MCF 10A (cell line): ENCODE measurements around the gene IL26. TPM values are rescaled to one million over a fixed set of nuclear protein-coding genes. Genes with fewer than 3 reads are reported as not detected.

Experiments used
- BruUV-seq: library from RNA; stranded (reverse); fragments of 400-500 nt; replicated peaks from 2 replicates; lab custom pipeline; 2021; lab: Mats Ljungman, UMichigan
- CTCF ChIA-PET: fragments of 300-600 bp; sonication (Branson Sonifier 250); formaldehyde crosslinking; extraction: SDS; loops from one replicate; lab custom pipeline; 2021; ENCODE audit warnings: antibody characterized with exemption, inconsistent platforms; lab: Yijun Ruan, JAX
- POLR2A ChIA-PET: fragments of 300-600, 350-650 bp; sonication (Branson Sonifier 250); formaldehyde crosslinking; extraction: SDS; loops from one replicate; lab custom pipeline; 2020; ENCODE audit warnings: antibody characterized with exemption, inconsistent platforms; lab: Yijun Ruan, JAX
- DNase-seq: peaks from one replicate; pipeline ENCODE4 v3.0.0-alpha.2; 2018; ENCODE audit not compliant: unreplicated experiment
- H3K27ac Mint-ChIP-seq: one replicate; pipeline ENCODE4 v1.8.0; 2022; ENCODE audit warnings: mild to moderate bottlenecking, low read depth, mixed read lengths; ENCODE audit not compliant: unreplicated experiment
- H3K27me3 Mint-ChIP-seq: one replicate; pipeline ENCODE4 v1.8.0; 2022; ENCODE audit warnings: mixed read lengths; ENCODE audit not compliant: insufficient read depth, unreplicated experiment
- H3K36me3 Mint-ChIP-seq: one replicate; pipeline ENCODE4 v1.8.0; 2022; ENCODE audit warnings: mild to moderate bottlenecking, moderate library complexity, mixed read lengths; ENCODE audit not compliant: insufficient read depth, unreplicated experiment
- H3K4me1 Mint-ChIP-seq: one replicate; pipeline ENCODE4 v1.8.0; 2022; ENCODE audit warnings: mixed read lengths; ENCODE audit not compliant: insufficient read depth, unreplicated experiment
- H3K4me3 Mint-ChIP-seq: one replicate; pipeline ENCODE4 v1.8.0; 2022; ENCODE audit warnings: mild to moderate bottlenecking, moderate library complexity, mixed read lengths; ENCODE audit not compliant: unreplicated experiment
- H3K9me3 Mint-ChIP-seq: one replicate; pipeline ENCODE4 v1.8.0; 2022; ENCODE audit warnings: mixed read lengths; ENCODE audit not compliant: unreplicated experiment
- intact Hi-C: fragments of 100-400 bp; cut with micrococcal nuclease; formaldehyde crosslinking; loops from 2 replicates; pipeline ENCODE4 v1.14.1; 2022
- total RNA-seq: library from RNA; stranded (reverse); gene quantifications from 2 replicates; pipeline ENCODE4 v1.2.3, GENCODE V29; 2022
- TF ChIP-seq, protein P1 (sequence below): fragments of 200-600 bp; IDR thresholded peaks from one replicate; pipeline ENCODE4 v1.8.0; 2022; ENCODE audit warnings: antibody characterized with exemption, mild to moderate bottlenecking; ENCODE audit not compliant: unreplicated experiment

Gene IL26
- total RNA-seq, 1 experiment from 2014 or later, result not detected

GRCh38 chr12:68250454-68250853 lies 24.8 kb upstream of the IL26 start:
- Mint-ChIP-seq H3K4me1 (peaks cover 8% of the 10 kb centered on the region), H3K27me3 (no peaks in the 10 kb centered on the region), H3K4me3 (no peak overlapping the region), H3K27ac (no peak overlapping the region), H3K36me3 (no peaks in the 10 kb centered on the region), H3K9me3 (peaks cover 6% of the 10 kb centered on the region)
- TF ChIP-seq, protein P1, sequence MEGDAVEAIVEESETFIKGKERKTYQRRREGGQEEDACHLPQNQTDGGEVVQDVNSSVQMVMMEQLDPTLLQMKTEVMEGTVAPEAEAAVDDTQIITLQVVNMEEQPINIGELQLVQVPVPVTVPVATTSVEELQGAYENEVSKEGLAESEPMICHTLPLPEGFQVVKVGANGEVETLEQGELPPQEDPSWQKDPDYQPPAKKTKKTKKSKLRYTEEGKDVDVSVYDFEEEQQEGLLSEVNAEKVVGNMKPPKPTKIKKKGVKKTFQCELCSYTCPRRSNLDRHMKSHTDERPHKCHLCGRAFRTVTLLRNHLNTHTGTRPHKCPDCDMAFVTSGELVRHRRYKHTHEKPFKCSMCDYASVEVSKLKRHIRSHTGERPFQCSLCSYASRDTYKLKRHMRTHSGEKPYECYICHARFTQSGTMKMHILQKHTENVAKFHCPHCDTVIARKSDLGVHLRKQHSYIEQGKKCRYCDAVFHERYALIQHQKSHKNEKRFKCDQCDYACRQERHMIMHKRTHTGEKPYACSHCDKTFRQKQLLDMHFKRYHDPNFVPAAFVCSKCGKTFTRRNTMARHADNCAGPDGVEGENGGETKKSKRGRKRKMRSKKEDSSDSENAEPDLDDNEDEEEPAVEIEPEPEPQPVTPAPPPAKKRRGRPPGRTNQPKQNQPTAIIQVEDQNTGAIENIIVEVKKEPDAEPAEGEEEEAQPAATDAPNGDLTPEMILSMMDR, result no peak
- POLR2A ChIA-PET, result interaction anchor here (0.9 to 2.4 kb wide), 6 partner anchors 9 to 1488 kb away, joined by 3 to 11 read pairs (median 3); no protein-coding TSS in a partner anchor
- BruUV-seq, result no TSS peak
- DNase-seq, result peak; percentile 22
- intact Hi-C loops, result no loop called here
- CTCF ChIA-PET, result interaction anchor here (0.9 kb wide), 1 partner anchor 421 kb away, joined by 5 read pairs; no protein-coding TSS in a partner anchor

DNA sequence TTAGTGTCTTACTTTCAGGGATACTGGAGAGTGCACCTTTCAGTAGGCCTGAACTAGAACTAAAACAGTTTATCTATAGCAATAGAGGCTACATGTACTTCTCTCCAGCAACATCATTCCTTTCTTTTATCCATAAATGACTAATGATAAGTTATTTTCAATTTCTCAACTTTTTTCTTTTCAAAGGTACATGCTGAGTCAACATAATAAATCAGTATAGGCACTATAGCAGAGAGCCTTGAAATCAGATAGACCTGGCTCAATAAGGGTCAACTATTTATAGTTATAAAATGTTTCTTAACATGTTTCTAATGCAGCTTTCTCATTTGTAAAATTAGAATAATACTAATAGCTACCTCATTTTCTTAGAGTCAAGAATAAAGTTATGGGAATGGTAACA lies 22.2 kb upstream of the IL26 start:
- POLR2A ChIA-PET, result interaction anchor here (1.1 to 1.5 kb wide), 2 partner anchors 8 to 10 kb away, joined by 3 read pairs; no protein-coding TSS in a partner anchor
- Mint-ChIP-seq H3K9me3 (peaks cover 6% of the 10 kb centered on the region), H3K27me3 (no peaks in the 10 kb centered on the region), H3K27ac (no peak overlapping the region), H3K36me3 (no peaks in the 10 kb centered on the region), H3K4me1 (peaks cover 8% of the 10 kb centered on the region), H3K4me3 (no peak overlapping the region)
- BruUV-seq, result no TSS peak
- TF ChIP-seq, protein P1, result no peak
- intact Hi-C loops, result no loop called here
- no peak for DNase-seq
- CTCF ChIA-PET, result interaction anchor here (0.9 kb wide), 1 partner anchor 23 kb away, joined by 3 read pairs; no protein-coding TSS in a partner anchor

DNA sequence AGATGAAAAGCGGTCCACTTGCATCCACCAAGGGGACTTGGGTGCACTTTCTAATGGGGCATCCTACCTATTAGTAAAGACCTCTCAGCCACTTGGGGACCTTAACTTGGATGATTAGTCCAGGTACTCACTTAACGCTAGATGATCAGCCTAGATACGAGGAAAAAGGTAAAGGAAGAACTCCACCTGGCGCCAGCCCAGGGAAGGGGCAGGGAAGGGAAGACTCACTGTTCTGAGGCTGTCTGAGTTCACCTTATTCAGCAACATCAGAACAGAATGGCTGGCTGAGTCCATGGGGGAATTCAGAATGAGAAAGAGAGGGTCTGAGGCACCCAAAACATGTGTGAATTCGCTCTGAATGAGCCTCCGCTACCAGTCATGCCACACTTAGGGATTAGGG lies 20.7 kb upstream of the IL26 start:
- TF ChIP-seq, protein P1, result no peak
- Mint-ChIP-seq H3K9me3 (peaks cover 6% of the 10 kb centered on the region), H3K27ac (no peak overlapping the region), H3K27me3 (no peaks in the 10 kb centered on the region), H3K4me1 (peaks cover 8% of the 10 kb centered on the region), H3K36me3 (no peaks in the 10 kb centered on the region), H3K4me3 (no peak overlapping the region)
- DNase-seq, result no peak
- intact Hi-C loops, result no loop called here
- CTCF ChIA-PET, result interaction anchor here (0.6 kb wide), 1 partner anchor 403 kb away, joined by 3 read pairs; no protein-coding TSS in a partner anchor
- POLR2A ChIA-PET, result no interaction called here
- no TSS peak for BruUV-seq

DNA sequence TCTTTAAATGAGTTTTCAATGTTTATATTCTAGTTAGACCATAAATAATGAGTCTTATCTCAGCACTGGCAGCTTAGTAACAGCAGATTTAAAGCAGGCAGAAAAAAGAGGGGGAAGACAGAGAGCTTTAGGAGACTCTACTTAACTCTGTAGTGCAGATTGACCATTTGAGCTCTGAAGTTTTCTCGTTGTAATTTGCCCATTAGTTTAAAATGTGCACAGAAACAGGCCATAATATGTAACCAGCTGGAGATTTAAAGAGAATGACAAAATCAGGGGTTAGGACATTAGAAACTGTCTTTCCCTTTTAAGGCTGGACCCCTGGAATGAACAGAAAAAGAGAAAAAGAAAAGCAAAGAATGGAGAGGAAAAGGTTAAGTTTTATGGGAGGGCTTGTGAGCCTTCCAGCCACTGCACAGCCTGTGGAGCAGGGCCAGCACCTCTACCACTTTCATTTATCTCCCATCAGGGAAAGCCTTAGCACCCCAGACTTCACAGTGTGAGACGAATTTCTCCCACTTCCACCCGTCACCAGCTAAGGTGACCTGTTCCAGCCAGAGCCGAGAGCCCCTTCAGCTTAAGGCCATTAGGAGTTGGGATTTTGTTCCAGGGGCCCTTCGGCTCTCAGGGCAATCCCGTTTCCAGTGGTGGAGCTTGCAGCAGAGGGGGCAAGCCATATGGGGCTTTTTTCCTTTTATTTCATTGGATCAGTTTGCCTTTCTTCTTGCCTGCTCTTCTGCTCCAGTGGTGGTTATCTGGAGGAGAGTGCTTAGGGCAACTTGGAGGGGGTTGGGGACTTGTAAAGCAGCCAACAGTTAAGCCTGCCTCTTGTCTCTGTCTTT lies 19.8 kb upstream of the IL26 start:
- H3K27me3 Mint-ChIP-seq, result no peaks in the 10 kb centered on the region
- no peak overlapping the region for H3K27ac Mint-ChIP-seq
- no peaks in the 10 kb centered on the region for H3K36me3 Mint-ChIP-seq
- POLR2A ChIA-PET, result interaction anchor here (1.0 to 1.1 kb wide), 2 partner anchors 8 to 14 kb away, joined by 3 read pairs; partner anchors contain the start of gene IL22
- peaks cover 6% of the 10 kb centered on the region for H3K9me3 Mint-ChIP-seq
- BruUV-seq, result no TSS peak
- intact Hi-C loops, result no loop called here
- no peak for DNase-seq
- H3K4me3 Mint-ChIP-seq, result no peak overlapping the region
- TF ChIP-seq, protein P1, result no peak
- CTCF ChIA-PET, result interaction anchor here (1.2 kb wide), 1 partner anchor 23 kb away, joined by 3 read pairs; no protein-coding TSS in a partner anchor
- H3K4me1 Mint-ChIP-seq, result peaks cover 12% of the 10 kb centered on the region
